Measurements from ENCODE around the gene FOSL2.

FOSL2 gene

GRCh38 chr2:28392297-28393113 is at the start of gene FOSL2:
TSS of gene FOSL2 (plus strand) at chr2:28392858. CDS start at chr2:28393721, 863 bp downstream.
- DNase-seq (ENCODE audit: low spot score): peak; percentile 97

GRCh38 chr2:28343184-28343942 is 49.3 kb upstream of the FOSL2 start:
- no peak for DNase-seq (ENCODE audit: low spot score)

- DNase-seq (ENCODE audit: low spot score): no peak
Measured at GRCh38 chr2:28343971-28344715, 48.5 kb upstream of the FOSL2 start.

GRCh38 chr2:28344756-28345373 is 47.8 kb upstream of the FOSL2 start:
- no peak for DNase-seq (ENCODE audit: low spot score)

GRCh38 chr2:28345619-28346018 is 47.0 kb upstream of the FOSL2 start:
- no peak for DNase-seq (ENCODE audit: low spot score)

GRCh38 chr2:28346587-28346986 is 46.1 kb upstream of the FOSL2 start:
- no peak for DNase-seq (ENCODE audit: low spot score)

- DNase-seq (ENCODE audit: low spot score): no peak
Measured at GRCh38 chr2:28347193-28347592, 45.5 kb upstream of the FOSL2 start.

GRCh38 chr2:28347596-28347995 is 45.1 kb upstream of the FOSL2 start:
- DNase-seq (ENCODE audit: low spot score): no peak

GRCh38 chr2:28348149-28348567 is 44.5 kb upstream of the FOSL2 start:
- no peak for DNase-seq (ENCODE audit: low spot score)

- DNase-seq (ENCODE audit: low spot score): no peak
Measured at GRCh38 chr2:28348921-28349320, 43.7 kb upstream of the FOSL2 start.

- DNase-seq (ENCODE audit: low spot score): no peak
Measured at GRCh38 chr2:28349546-28350165, 43.0 kb upstream of the FOSL2 start.

- DNase-seq (ENCODE audit: low spot score): no peak
Measured at GRCh38 chr2:28350196-28350595, 42.5 kb upstream of the FOSL2 start.

GRCh38 chr2:28350791-28351285 is 41.8 kb upstream of the FOSL2 start:
- DNase-seq (ENCODE audit: low spot score): no peak

- DNase-seq (ENCODE audit: low spot score): no peak
Measured at GRCh38 chr2:28351621-28352020, 41.0 kb upstream of the FOSL2 start.

- no peak for DNase-seq (ENCODE audit: low spot score)
Measured at GRCh38 chr2:28352104-28352503, 40.6 kb upstream of the FOSL2 start.

GRCh38 chr2:28352610-28353195 is 40.0 kb upstream of the FOSL2 start:
- DNase-seq (ENCODE audit: low spot score): no peak

GRCh38 chr2:28354920-28355520 is 37.6 kb upstream of the FOSL2 start:
- DNase-seq (ENCODE audit: low spot score): no peak

GRCh38 chr2:28355521-28356094 is 37.0 kb upstream of the FOSL2 start:
- DNase-seq (ENCODE audit: low spot score): no peak

GRCh38 chr2:28356095-28356911 is 36.4 kb upstream of the FOSL2 start:
- DNase-seq (ENCODE audit: low spot score): no peak
